Stimulated activated CD4-positive, alpha-beta T cell treated with anti-CD3 and anti-CD28 coated beads, TNF-alpha, amount 100 ng/mL, for 48 hours (primary cell): Measurements from ENCODE around the gene DNPH1.

Source experiments
- DNase-seq, 3 donors: peaks; one replicate each; pipeline ENCODE4 v3.0.0-alpha.2; 2020; ENCODE audit warnings: low read depth in 3 of 3

DNPH1 gene

GRCh38 chr6:43243664-43244321 is 14.5 kb upstream of the DNPH1 start:
- no peak for DNase-seq

- no peak for DNase-seq
Measured at GRCh38 chr6:43242908-43243663, 13.8 kb upstream of the DNPH1 start, which contains the start of gene TTBK1. Gene TTBK1 (plus strand): TSS chr6:43243481. CDS start chr6:43246661, 3,180 bp downstream.

GRCh38 chr6:43241446-43241845 is 12.2 kb upstream of the DNPH1 start:
- no peak for DNase-seq

GRCh38 chr6:43240950-43241349 is 11.7 kb upstream of the DNPH1 start:
- DNase-seq, result no peak

GRCh38 chr6:43239054-43239453 is 9.8 kb upstream of the DNPH1 start:
- no peak for DNase-seq

- no peak for DNase-seq
Measured at GRCh38 chr6:43235841-43236240, 6.6 kb upstream of the DNPH1 start.

- no peak for DNase-seq
Measured at GRCh38 chr6:43231735-43232450, 2.6 kb upstream of the DNPH1 start.

- DNase-seq, result no peak
Measured at GRCh38 chr6:43231053-43231452, 1.8 kb upstream of the DNPH1 start.

- no peak for DNase-seq
Measured at GRCh38 chr6:43229803-43230620, 731 bp upstream of the DNPH1 start.

GRCh38 chr6:43226192-43226851 is 3.0 kb downstream of the DNPH1 start:
- DNase-seq, result no peak

- DNase-seq, result no peak
Measured at GRCh38 chr6:43223175-43223574, 6.1 kb downstream of the DNPH1 start.

- DNase-seq, result no peak
Measured at GRCh38 chr6:43222418-43223059, 6.7 kb downstream of the DNPH1 start.

GRCh38 chr6:43221046-43221972 is 8.0 kb downstream of the DNPH1 start:
- DNase-seq, result no peak

GRCh38 chr6:43220439-43220951 is 8.8 kb downstream of the DNPH1 start:
- no peak for DNase-seq

GRCh38 chr6:43219814-43220213 is 9.5 kb downstream of the DNPH1 start:
- no peak for DNase-seq

- no peak for DNase-seq
Measured at GRCh38 chr6:43219119-43219518, 10.2 kb downstream of the DNPH1 start.

- no peak for DNase-seq
Measured at GRCh38 chr6:43217351-43217750, 11.9 kb downstream of the DNPH1 start.

GRCh38 chr6:43216200-43216599 is 13.1 kb downstream of the DNPH1 start:
- no peak for DNase-seq

GRCh38 chr6:43215066-43215465 is 14.2 kb downstream of the DNPH1 start:
- no peak for DNase-seq
